ENCODE data around the gene HS3ST5. TPM values are rescaled to one million over a fixed set of nuclear protein-coding genes. Genes with fewer than 3 reads are reported as not detected.

The HS3ST5 gene
- total and polyA plus RNA-seq, 9 donors, result 0.08 TPM; not detected in 8

GRCh38 chr6:114170958-114171387 lies 171.8 kb downstream of the HS3ST5 start:
- WGBS, 3 donors, result 65 to 82% (median 74%) methylated on average over 1 of the region's 1 CpG

GRCh38 chr6:114170372-114170771 lies 172.5 kb downstream of the HS3ST5 start:
- H3K27ac ChIP-seq, result no peak overlapping the region
- no peak for TF ChIP-seq EP300 (IDR thresholded peaks at IDR 0.05)
- no peak for TF ChIP-seq POLR2A (IDR thresholded peaks at IDR 0.05)
- 73 to 79% (median 78%) methylated on average over 3 of the region's 3 CpGs for WGBS, 3 donors
- intact Hi-C loops (cut with DNase I), result no loop called here
- no peaks in the 10 kb centered on the region for H3K27me3 ChIP-seq
- no peaks in the 10 kb centered on the region for H3K9me3 ChIP-seq
- H3K4me3 ChIP-seq, result no peak overlapping the region
- H3K36me3 ChIP-seq, result no peaks in the 10 kb centered on the region
- no peak for DNase-seq
- H3K4me1 ChIP-seq (ENCODE audit: insufficient read depth), result no peaks in the 10 kb centered on the region

More at GRCh38 chr6:114170958-114171387, 171.8 kb downstream of the HS3ST5 start:
- no peaks in the 10 kb centered on the region for H3K4me1 ChIP-seq (ENCODE audit: insufficient read depth)
- H3K27ac ChIP-seq, result no peak overlapping the region
- TF ChIP-seq EP300 (IDR thresholded peaks at IDR 0.05) (no peak), POLR2A (IDR thresholded peaks at IDR 0.05) (no peak), CTCF (IDR thresholded peaks at IDR 0.05) (no peak)
- DNase-seq, result no peak
- H3K4me3 ChIP-seq, result no peak overlapping the region
- H3K9me3 ChIP-seq, result no peaks in the 10 kb centered on the region
- no peaks in the 10 kb centered on the region for H3K36me3 ChIP-seq
- no peaks in the 10 kb centered on the region for H3K27me3 ChIP-seq
- intact Hi-C loops (cut with DNase I), result no loop called here

GRCh38 chr6:114169763-114170162 lies 173.1 kb downstream of the HS3ST5 start:
- no peak overlapping the region for H3K4me3 ChIP-seq
- H3K27me3 ChIP-seq, result no peaks in the 10 kb centered on the region
- H3K4me1 ChIP-seq (ENCODE audit: insufficient read depth), result no peaks in the 10 kb centered on the region
- no peak for TF ChIP-seq EP300 (IDR thresholded peaks at IDR 0.05)
- no peak for TF ChIP-seq POLR2A (IDR thresholded peaks at IDR 0.05)
- TF ChIP-seq CTCF (IDR thresholded peaks at IDR 0.05), result no peak
- H3K36me3 ChIP-seq, result no peaks in the 10 kb centered on the region
- intact Hi-C loops (cut with DNase I), result no loop called here
- no peak overlapping the region for H3K27ac ChIP-seq
- no peak for DNase-seq
- no peaks in the 10 kb centered on the region for H3K9me3 ChIP-seq

GRCh38 chr6:114167583-114168576 lies 174.9 kb downstream of the HS3ST5 start:
- DNase-seq, result no peak
- intact Hi-C loops (cut with DNase I), result no loop called here
- no peak for TF ChIP-seq EP300 (IDR thresholded peaks at IDR 0.05)
- no peak for TF ChIP-seq CTCF (IDR thresholded peaks at IDR 0.05)
- no peak for TF ChIP-seq POLR2A (IDR thresholded peaks at IDR 0.05)
- Histone ChIP-seq H3K4me1 (ENCODE audit: insufficient read depth) (no peaks in the 10 kb centered on the region), H3K36me3 (no peaks in the 10 kb centered on the region), H3K27me3 (no peaks in the 10 kb centered on the region), H3K4me3 (no peak overlapping the region), H3K27ac (no peak overlapping the region), H3K9me3 (no peaks in the 10 kb centered on the region)
- WGBS, 3 donors, result 72 to 80% (median 76%) methylated on average over 13 of the region's 13 CpGs

GRCh38 chr6:114164207-114164606 lies 178.6 kb downstream of the HS3ST5 start:
- Histone ChIP-seq H3K4me1 (ENCODE audit: insufficient read depth) (no peaks in the 10 kb centered on the region), H3K9me3 (no peaks in the 10 kb centered on the region), H3K4me3 (no peak overlapping the region), H3K27me3 (no peaks in the 10 kb centered on the region), H3K27ac (no peak overlapping the region), H3K36me3 (no peaks in the 10 kb centered on the region)
- TF ChIP-seq EP300 (IDR thresholded peaks at IDR 0.05), result no peak
- TF ChIP-seq CTCF (IDR thresholded peaks at IDR 0.05), result no peak
- TF ChIP-seq POLR2A (IDR thresholded peaks at IDR 0.05), result no peak
- DNase-seq, result no peak
- intact Hi-C loops (cut with DNase I), result no loop called here

Measured in ovary (tissue), 9 donors.